Loucy (cell line): ENCODE data around the gene BRK1.
"Not testable (repeated sequence)": the region's sequence is repeated elsewhere in the genome, so short reads cannot be mapped to it uniquely, and the experiment has no call there.

Experiments
- H2AFZ ChIP-seq: fragments of 200-600 bp; sonication (generic); 2 replicates; pipeline ENCODE4 v1.6.0; 2016; ENCODE audit warnings: antibody characterized with exemption, mild to moderate bottlenecking, low read length, moderate library complexity
- H3F3A ChIP-seq: fragments of 200-600 bp; 2 replicates; pipeline ENCODE4 v1.6.0; 2016; ENCODE audit warnings: antibody characterized with exemption, low read depth, mild to moderate bottlenecking
- H3K27me3 ChIP-seq: fragments of 200-600 bp; sonication (generic); 2 replicates; pipeline ENCODE4 v1.6.1; 2014; ENCODE audit warnings: low read length, mild to moderate bottlenecking; ENCODE audit not compliant: insufficient read depth, poor library complexity, severe bottlenecking
- H3K36me3 ChIP-seq: fragments of 200-600 bp; sonication (generic); 2 replicates; pipeline ENCODE4 v1.6.1; 2016; ENCODE audit warnings: low read length; ENCODE audit not compliant: insufficient read depth
- H3K4me1 ChIP-seq: fragments of 200-600 bp; sonication (generic); 2 replicates; pipeline ENCODE4 v1.5.1; 2014; ENCODE audit warnings: low read length, mild to moderate bottlenecking; ENCODE audit not compliant: insufficient read depth, poor library complexity, severe bottlenecking
- H3K4me2 ChIP-seq: fragments of 200-600 bp; sonication (generic); 2 replicates; pipeline ENCODE4 v1.6.0; 2014; ENCODE audit warnings: antibody characterized with exemption, low read length, low read depth, mild to moderate bottlenecking; ENCODE audit not compliant: poor library complexity, severe bottlenecking
- H3K4me3 ChIP-seq: fragments of 200-600 bp; sonication (generic); 2 replicates; pipeline ENCODE4 v1.5.1; 2014; ENCODE audit warnings: low read length, mild to moderate bottlenecking, mixed read lengths; ENCODE audit not compliant: poor library complexity, severe bottlenecking
- H3K79me2 ChIP-seq: fragments of 200-600 bp; sonication (generic); 2 replicates; pipeline ENCODE4 v1.6.1; 2014; ENCODE audit warnings: low read length; ENCODE audit not compliant: insufficient read depth
- H3K9ac ChIP-seq: fragments of 200-600 bp; sonication (generic); 2 replicates; pipeline ENCODE4 v1.6.0; 2014; ENCODE audit warnings: mild to moderate bottlenecking, low read depth, low read length, moderate library complexity; ENCODE audit not compliant: poor library complexity, severe bottlenecking
- H3K9me2 ChIP-seq: fragments of 200-600 bp; sonication (generic); replicated peaks from 2 replicates; pipeline ENCODE4 v1.6.1; 2016; ENCODE audit warnings: low read depth, low read length, mixed read lengths
- H3K9me3 ChIP-seq: fragments of 200-600 bp; sonication (generic); 2 replicates; pipeline ENCODE4 v1.6.1; 2014; ENCODE audit warnings: mild to moderate bottlenecking, antibody characterized with exemption, low read length, low read depth; ENCODE audit not compliant: insufficient read depth
- H4K20me1 ChIP-seq: fragments of 200-600 bp; sonication (generic); 2 replicates; pipeline ENCODE4 v1.6.0; 2014; ENCODE audit warnings: antibody characterized with exemption, low read length, mild to moderate bottlenecking; ENCODE audit not compliant: insufficient read depth, poor library complexity, severe bottlenecking
- EZH2phosphoT487 ChIP-seq: fragments of 200-600 bp; IDR thresholded peaks from 2 replicates; pipeline ENCODE4 v1.6.1; 2018; ENCODE audit warnings: antibody characterized with exemption, mild to moderate bottlenecking, moderate library complexity, borderline replicate concordance
- TF ChIP-seq, protein P1 (sequence below): fragments of 200-600 bp; sonication (generic); conservative IDR thresholded peaks from 2 replicates; pipeline ENCODE4 v1.5.1; 2014; ENCODE audit warnings: mild to moderate bottlenecking, antibody characterized with exemption, low read length

BRK1 gene

DNA sequence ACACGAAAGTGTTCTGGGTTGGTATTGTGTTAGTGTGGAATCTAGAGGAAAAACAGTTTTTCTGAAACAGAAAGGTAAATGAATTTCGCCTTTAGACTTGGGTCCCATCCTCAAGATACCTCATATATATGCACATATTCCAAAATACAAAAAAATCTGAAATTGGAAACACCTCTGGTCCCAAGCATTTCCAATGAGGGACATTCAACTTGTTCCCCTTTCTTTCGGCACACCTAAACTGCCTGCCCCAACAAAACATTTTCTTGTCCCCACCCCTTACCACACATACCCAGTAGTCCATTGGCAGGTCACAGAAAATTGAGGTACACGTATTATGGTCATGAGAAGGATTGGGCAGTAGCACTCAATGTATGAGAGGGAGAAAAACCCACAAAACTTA, 40.2 kb downstream of the BRK1 start:
- no peaks in the 10 kb centered on the region for H4K20me1 ChIP-seq
- no peaks in the 10 kb centered on the region for H3F3A ChIP-seq
- H3K9ac ChIP-seq = no peak overlapping the region
- TF ChIP-seq EZH2phosphoT487 = no peak
- TF ChIP-seq, protein P1, sequence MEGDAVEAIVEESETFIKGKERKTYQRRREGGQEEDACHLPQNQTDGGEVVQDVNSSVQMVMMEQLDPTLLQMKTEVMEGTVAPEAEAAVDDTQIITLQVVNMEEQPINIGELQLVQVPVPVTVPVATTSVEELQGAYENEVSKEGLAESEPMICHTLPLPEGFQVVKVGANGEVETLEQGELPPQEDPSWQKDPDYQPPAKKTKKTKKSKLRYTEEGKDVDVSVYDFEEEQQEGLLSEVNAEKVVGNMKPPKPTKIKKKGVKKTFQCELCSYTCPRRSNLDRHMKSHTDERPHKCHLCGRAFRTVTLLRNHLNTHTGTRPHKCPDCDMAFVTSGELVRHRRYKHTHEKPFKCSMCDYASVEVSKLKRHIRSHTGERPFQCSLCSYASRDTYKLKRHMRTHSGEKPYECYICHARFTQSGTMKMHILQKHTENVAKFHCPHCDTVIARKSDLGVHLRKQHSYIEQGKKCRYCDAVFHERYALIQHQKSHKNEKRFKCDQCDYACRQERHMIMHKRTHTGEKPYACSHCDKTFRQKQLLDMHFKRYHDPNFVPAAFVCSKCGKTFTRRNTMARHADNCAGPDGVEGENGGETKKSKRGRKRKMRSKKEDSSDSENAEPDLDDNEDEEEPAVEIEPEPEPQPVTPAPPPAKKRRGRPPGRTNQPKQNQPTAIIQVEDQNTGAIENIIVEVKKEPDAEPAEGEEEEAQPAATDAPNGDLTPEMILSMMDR = no peak
- H2AFZ ChIP-seq = no peak overlapping the region
- H3K36me3 ChIP-seq = peaks cover 16% of the 10 kb centered on the region; the same call in 1 of the 2 replicates
- H3K4me2 ChIP-seq = no peak overlapping the region
- H3K9me2 ChIP-seq = no peaks in the 10 kb centered on the region
- H3K9me3 ChIP-seq = no peaks in the 10 kb centered on the region
- no peak overlapping the region for H3K4me3 ChIP-seq
- H3K79me2 ChIP-seq = no peaks in the 10 kb centered on the region
- peaks cover 4% of the 10 kb centered on the region for H3K4me1 ChIP-seq
- H3K27me3 ChIP-seq = no peaks in the 10 kb centered on the region

DNA sequence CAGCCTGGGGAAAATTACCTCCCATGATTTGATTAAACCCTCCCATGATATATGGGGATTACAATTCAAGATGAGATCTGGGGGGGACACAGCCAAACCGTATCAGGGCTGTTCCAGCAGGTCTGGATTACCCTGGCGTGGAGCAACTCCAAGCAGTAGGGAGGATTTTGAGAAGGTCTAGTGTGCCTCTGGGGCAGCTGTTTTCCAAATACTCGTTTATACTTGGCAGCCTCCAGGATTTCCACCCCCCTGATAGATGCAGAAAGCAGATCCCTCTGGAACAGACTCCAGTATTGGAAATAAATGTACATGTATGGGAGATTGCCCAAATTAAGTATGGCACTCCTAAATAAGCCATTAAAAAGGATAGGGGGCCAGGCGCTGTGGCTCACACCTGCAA, 41.6 kb downstream of the BRK1 start:
- Histone ChIP-seq H3K9me2 (no peaks in the 10 kb centered on the region), H3K4me2 (no peak overlapping the region), H4K20me1 (no peaks in the 10 kb centered on the region), H3F3A (no peaks in the 10 kb centered on the region), H2AFZ (no peak overlapping the region), H3K9me3 (no peaks in the 10 kb centered on the region), H3K27me3 (no peaks in the 10 kb centered on the region), H3K4me1 (peaks cover 4% of the 10 kb centered on the region), H3K36me3 (peaks cover 4% of the 10 kb centered on the region; the same call in 1 of the 2 replicates), H3K9ac (no peak overlapping the region), H3K79me2 (no peaks in the 10 kb centered on the region), H3K4me3 (no peak overlapping the region)
- no peak for TF ChIP-seq EZH2phosphoT487
- TF ChIP-seq, protein P1 = no peak

DNA sequence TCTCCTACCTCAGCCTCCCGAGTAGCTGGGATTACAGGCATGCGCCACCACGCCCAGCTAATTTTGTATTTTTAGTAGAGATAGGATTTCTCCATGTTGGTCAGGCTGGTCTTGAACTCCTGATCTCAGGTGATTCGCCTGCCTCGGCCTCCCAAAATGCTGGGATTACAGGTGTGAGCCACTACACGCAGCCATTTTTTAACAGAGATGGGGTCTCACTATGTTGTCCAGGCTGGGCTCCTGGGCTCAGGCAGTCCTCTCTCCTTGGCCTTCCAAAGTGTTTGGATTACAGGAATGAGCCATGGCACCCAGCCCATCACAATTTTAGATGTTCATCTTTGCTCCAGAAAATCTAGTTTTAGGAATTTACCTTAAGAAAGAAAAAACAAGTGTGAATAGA, 43.1 kb downstream of the BRK1 start:
- H3K4me1 ChIP-seq, H3K4me3 ChIP-seq, H3K79me2 ChIP-seq, H4K20me1 ChIP-seq, H3K4me2 ChIP-seq, H3K27me3 ChIP-seq, H3K9ac ChIP-seq, H3F3A ChIP-seq, H2AFZ ChIP-seq, H3K9me3 ChIP-seq, H3K36me3 ChIP-seq, H3K9me2 ChIP-seq: not testable (repeated sequence)

DNA sequence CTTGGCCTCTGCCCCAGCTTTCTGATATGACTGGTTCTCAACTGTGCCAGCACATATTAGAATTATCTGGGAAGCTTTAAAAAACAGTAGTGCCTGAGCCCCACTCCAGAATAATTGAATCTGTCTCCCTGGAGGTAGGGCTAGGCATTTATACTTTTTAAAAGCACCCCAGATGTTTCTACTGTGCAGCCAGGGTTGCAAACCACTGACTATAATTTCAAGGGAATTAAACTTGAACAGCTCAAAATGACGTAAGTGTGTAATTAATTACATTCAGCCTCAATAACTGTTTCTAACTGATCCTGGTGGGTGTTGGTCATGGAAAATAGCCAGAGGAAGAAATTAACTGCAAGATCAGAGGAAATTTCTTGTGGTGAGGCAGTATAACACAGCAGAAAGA, 44.9 kb downstream of the BRK1 start:
- Histone ChIP-seq H2AFZ (no peak overlapping the region), H4K20me1 (no peaks in the 10 kb centered on the region), H3K9ac (no peak overlapping the region), H3K4me3 (no peak overlapping the region), H3K27me3 (no peaks in the 10 kb centered on the region), H3K9me2 (no peaks in the 10 kb centered on the region), H3F3A (no peaks in the 10 kb centered on the region), H3K4me1 (peaks cover 4% of the 10 kb centered on the region), H3K9me3 (no peaks in the 10 kb centered on the region), H3K36me3 (no peaks in the 10 kb centered on the region), H3K4me2 (no peak overlapping the region), H3K79me2 (no peaks in the 10 kb centered on the region)
- TF ChIP-seq, protein P1 = no peak
- TF ChIP-seq EZH2phosphoT487 = no peak
